Coronary artery (tissue), 2 donors: Measurements from ENCODE around the gene GAPT.
A peak's percentile ranks its signal among the peaks of the same experiment; 100 is the strongest.

Source experiments
- DNase-seq: peaks from one replicate; pipeline ENCODE4 v3.0.0-alpha.2; 2017; ENCODE audit warnings: low spot score
- H3K27ac ChIP-seq, 2 donors: fragments of 200-600 bp; sonication (generic); one replicate each; pipeline ENCODE4 v1.5.1; 2016 to 2019
- H3K4me3 ChIP-seq: fragments of 200-600 bp; sonication (generic); 2 replicates; pipeline ENCODE4 v1.5.1; 2016; ENCODE audit warnings: mild to moderate bottlenecking, moderate library complexity
- TF ChIP-seq, protein P1 (sequence below): fragments of 200-600 bp; sonication (generic); IDR thresholded peaks from one replicate; pipeline ENCODE4 v1.5.1; 2019; ENCODE audit warnings: antibody characterized with exemption

The GAPT gene

GRCh38 chr5:58460002-58460731, 31.1 kb upstream of the GAPT start, which contains the start of gene PLK2:
TSS of gene PLK2 (minus strand) at chr5:58460086. CDS start at chr5:58459959, 127 bp downstream.
- TF ChIP-seq, protein P1, sequence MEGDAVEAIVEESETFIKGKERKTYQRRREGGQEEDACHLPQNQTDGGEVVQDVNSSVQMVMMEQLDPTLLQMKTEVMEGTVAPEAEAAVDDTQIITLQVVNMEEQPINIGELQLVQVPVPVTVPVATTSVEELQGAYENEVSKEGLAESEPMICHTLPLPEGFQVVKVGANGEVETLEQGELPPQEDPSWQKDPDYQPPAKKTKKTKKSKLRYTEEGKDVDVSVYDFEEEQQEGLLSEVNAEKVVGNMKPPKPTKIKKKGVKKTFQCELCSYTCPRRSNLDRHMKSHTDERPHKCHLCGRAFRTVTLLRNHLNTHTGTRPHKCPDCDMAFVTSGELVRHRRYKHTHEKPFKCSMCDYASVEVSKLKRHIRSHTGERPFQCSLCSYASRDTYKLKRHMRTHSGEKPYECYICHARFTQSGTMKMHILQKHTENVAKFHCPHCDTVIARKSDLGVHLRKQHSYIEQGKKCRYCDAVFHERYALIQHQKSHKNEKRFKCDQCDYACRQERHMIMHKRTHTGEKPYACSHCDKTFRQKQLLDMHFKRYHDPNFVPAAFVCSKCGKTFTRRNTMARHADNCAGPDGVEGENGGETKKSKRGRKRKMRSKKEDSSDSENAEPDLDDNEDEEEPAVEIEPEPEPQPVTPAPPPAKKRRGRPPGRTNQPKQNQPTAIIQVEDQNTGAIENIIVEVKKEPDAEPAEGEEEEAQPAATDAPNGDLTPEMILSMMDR = no peak
- peak; percentile 97 for DNase-seq
- peak within 1 kb of the TSS; percentile 93 for H3K4me3 ChIP-seq
- peak within 1 kb of the TSS; percentile 93 to 97 for H3K27ac ChIP-seq

DNA sequence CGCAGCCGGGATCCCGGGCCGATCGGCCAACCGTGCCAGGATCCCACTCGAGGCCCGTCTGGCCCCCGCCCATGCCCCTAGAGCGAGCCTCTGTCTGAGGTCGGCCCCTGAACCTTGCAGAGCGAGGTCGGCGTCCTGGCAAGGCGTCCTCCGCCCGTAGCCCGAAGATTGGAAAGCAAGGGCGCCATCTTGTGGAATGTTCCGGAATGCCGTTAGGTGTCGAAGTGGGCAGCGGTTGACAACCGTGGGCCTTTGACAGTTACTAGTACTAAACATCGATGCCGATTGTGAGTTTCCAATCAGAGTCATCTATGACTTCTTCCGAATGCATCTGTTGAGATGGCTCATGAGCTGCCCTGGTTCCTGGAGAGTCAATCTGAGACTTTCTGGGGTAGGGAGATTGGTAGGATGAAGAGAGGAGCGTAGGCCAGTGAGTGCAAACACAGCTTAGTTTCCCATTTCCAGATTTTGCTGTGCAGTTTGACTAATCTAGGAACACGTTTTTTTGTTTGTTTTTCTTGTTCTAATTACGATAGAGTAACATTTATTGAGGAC, 30.4 kb upstream of the GAPT start:
- TF ChIP-seq, protein P1 = peak; percentile 82
- DNase-seq = no peak
- peak overlapping the region; percentile 93 to 97 for H3K27ac ChIP-seq
- H3K4me3 ChIP-seq = peak overlapping the region; percentile 93

GRCh38 chr5:58462154-58462553, 29.1 kb upstream of the GAPT start:
- Histone ChIP-seq H3K27ac (no peak overlapping the region), H3K4me3 (no peak overlapping the region)
- DNase-seq = no peak
- TF ChIP-seq, protein P1 = no peak

DNA sequence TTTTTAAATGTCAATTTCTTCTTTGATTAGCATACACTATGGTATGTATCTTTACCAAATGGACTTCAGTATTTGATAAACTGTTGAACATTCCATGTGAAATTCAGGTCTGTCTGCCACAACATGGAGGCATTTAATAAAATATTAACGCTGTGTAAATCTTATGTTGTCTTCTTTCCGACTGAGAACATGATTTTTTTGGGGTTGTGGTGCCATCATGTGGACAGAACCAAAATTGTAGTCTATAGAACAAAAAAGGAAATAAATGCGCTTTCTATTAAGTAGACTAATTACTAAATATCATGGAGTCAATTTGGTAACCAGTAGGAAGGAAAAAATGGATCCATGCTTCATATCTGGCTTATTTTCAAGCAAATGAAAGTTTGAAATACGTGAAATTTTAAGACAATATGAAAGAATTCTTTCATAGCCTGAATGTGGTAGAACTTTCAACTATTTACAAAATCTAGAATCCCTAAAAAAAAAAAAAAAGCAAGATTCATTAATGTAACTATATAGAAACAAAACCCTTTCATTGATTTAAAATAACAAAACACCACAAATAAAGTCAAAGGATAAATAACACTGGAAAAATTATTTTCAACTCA, 28.5 kb upstream of the GAPT start:
- H3K27ac ChIP-seq = no peak overlapping the region
- no peak for DNase-seq
- TF ChIP-seq, protein P1 = peak; percentile 38
- H3K4me3 ChIP-seq = no peak overlapping the region

GRCh38 chr5:58466939-58467338, 24.3 kb upstream of the GAPT start:
- H3K27ac ChIP-seq = no peak overlapping the region
- TF ChIP-seq, protein P1 = no peak
- H3K4me3 ChIP-seq = no peak overlapping the region
- DNase-seq = no peak

DNA sequence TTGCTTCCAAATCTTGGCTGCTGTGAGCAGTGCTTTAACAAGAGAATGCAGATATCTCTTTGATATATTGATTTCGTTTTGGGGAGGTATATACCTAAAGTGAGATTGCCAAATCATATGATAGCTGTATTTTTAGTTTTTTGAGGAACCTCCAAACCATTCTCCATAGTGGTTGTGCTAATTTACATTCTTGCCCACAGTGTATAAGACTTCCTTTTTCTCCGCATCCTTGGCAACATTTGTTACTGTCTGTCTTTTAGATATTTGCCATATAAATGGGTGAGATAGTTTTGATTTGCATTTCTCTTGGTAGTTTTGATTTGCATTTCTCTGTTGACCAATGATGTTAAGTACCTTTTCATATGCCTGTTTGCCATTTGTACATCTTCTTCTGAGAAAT, 21.3 kb upstream of the GAPT start:
- TF ChIP-seq, protein P1 = no peak
- Histone ChIP-seq H3K27ac (no peak overlapping the region), H3K4me3 (no peak overlapping the region)
- DNase-seq = no peak
